ENCODE data around the gene GABRR2. TPM values are rescaled to one million over a fixed set of nuclear protein-coding genes. Genes with fewer than 3 reads are reported as not detected.

The GABRR2 gene
- 0.36 TPM for total RNA-seq (ENCODE audit: unreplicated experiment)
- long read RNA-seq, result 0 reads

GRCh38 chr6:89315249-89315885 is at the start of gene GABRR2:
TSS of gene GABRR2 (minus strand) at chr6:89315299. CDS start at chr6:89315165, 134 bp downstream.
- peaks cover 7% of the 10 kb centered on the region for H3K36me3 Mint-ChIP-seq (ENCODE audit: low read depth, unreplicated experiment)
- no peak for TF ChIP-seq CTCF (IDR thresholded peaks at IDR 0.05; ENCODE audit: unreplicated experiment)
- H3K27me3 Mint-ChIP-seq (ENCODE audit: unreplicated experiment), result peaks cover 2% of the 10 kb centered on the region
- H3K4me3 Mint-ChIP-seq (ENCODE audit: unreplicated experiment), result no peak within 1 kb of the TSS
- peaks cover 12% of the 10 kb centered on the region for H3K4me1 Mint-ChIP-seq (ENCODE audit: unreplicated experiment)
- no peaks in the 10 kb centered on the region for H3K9me3 Mint-ChIP-seq (ENCODE audit: unreplicated experiment)
- no peak for DNase-seq (ENCODE audit: low spot score)
- no peak within 1 kb of the TSS for H3K27ac Mint-ChIP-seq (ENCODE audit: unreplicated experiment)

DNA sequence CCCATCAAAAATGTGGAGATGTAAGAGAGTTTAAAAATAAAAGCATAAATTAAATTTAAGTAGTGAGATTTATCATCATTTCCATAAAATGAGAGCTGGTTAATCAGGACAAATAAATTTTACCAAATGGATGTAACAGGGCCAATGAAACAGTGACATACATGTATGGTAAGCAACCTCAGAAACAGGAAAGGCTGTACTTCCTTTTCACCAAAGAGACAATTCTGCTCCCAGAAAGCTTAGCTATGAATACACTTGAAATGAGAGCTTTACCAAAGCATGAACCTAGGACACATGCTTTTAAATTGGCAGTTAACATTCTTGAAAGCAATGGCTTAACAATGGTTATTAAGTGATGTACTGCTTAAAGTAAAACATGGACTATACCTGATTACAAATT is 49.5 kb upstream of the GABRR2 start:
- DNase-seq (ENCODE audit: low spot score), result no peak
- no peak for TF ChIP-seq CTCF (IDR thresholded peaks at IDR 0.05; ENCODE audit: unreplicated experiment)
- H3K9me3 Mint-ChIP-seq (ENCODE audit: unreplicated experiment), result no peaks in the 10 kb centered on the region

DNA sequence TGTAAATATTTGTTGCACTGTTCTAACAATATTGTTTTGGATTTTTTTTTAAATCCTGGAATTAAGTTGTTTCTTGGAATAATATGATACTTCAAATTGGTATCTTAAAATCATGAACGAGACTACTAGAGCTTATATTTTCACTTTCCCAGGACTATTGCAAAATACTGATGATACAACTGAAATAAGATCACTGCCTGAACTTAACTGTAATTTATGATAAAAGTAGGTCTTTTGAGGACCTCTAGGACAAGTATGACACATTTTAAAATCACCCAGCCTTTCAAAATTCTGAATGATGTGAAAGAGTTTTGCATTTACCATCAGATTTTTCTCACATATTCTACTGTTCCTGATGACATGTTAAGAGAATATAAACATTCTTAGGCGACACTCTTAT is 46.1 kb upstream of the GABRR2 start:
- H3K36me3 Mint-ChIP-seq (ENCODE audit: low read depth, unreplicated experiment), result no peaks in the 10 kb centered on the region
- no peak for TF ChIP-seq CTCF (IDR thresholded peaks at IDR 0.05; ENCODE audit: unreplicated experiment)
- peaks cover 12% of the 10 kb centered on the region for H3K4me1 Mint-ChIP-seq (ENCODE audit: unreplicated experiment)
- no peak overlapping the region for H3K4me3 Mint-ChIP-seq (ENCODE audit: unreplicated experiment)
- H3K27ac Mint-ChIP-seq (ENCODE audit: unreplicated experiment), result no peak overlapping the region
- DNase-seq (ENCODE audit: low spot score), result no peak
- H3K27me3 Mint-ChIP-seq (ENCODE audit: unreplicated experiment), result no peaks in the 10 kb centered on the region
- H3K9me3 Mint-ChIP-seq (ENCODE audit: unreplicated experiment), result no peaks in the 10 kb centered on the region

More for the DNA sequence above, 49.5 kb upstream of the GABRR2 start:
- Mint-ChIP-seq H3K27ac (ENCODE audit: unreplicated experiment) (no peak overlapping the region), H3K27me3 (ENCODE audit: unreplicated experiment) (no peaks in the 10 kb centered on the region), H3K4me1 (ENCODE audit: unreplicated experiment) (peaks cover 15% of the 10 kb centered on the region), H3K36me3 (ENCODE audit: low read depth, unreplicated experiment) (no peaks in the 10 kb centered on the region), H3K4me3 (ENCODE audit: unreplicated experiment) (no peak overlapping the region)

DNA sequence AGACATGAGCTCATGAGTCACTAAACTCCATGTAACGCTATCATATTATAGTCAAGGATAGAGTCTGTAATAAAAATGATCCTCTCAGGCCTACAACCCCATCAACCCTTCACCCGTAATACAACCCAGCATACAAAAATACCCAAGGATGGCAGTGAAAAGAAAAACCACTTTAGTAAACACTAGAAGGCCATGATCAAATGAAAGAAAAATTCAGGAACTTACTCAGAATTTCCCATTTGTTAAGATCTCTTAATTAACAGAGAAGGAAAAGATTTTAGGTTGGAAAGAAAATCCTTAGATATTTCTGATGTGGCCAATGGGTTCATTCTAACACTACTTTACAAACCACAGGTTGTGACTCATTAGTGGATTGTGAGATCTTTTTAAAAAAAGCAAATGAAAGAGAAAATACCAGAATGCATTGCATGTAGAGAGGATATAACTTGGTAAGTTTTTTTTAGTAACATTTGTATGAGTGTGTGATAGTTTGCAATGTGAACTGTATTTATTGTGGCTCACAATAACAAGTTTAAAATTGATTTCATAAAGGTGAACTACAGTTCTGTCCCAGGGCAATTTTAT is 45.4 kb upstream of the GABRR2 start:
- Mint-ChIP-seq H3K4me3 (ENCODE audit: unreplicated experiment) (no peak overlapping the region), H3K36me3 (ENCODE audit: low read depth, unreplicated experiment) (no peaks in the 10 kb centered on the region), H3K9me3 (ENCODE audit: unreplicated experiment) (no peaks in the 10 kb centered on the region), H3K27me3 (ENCODE audit: unreplicated experiment) (no peaks in the 10 kb centered on the region), H3K27ac (ENCODE audit: unreplicated experiment) (no peak overlapping the region), H3K4me1 (ENCODE audit: unreplicated experiment) (peaks cover 12% of the 10 kb centered on the region)
- no peak for TF ChIP-seq CTCF (IDR thresholded peaks at IDR 0.05; ENCODE audit: unreplicated experiment)
- no peak for DNase-seq (ENCODE audit: low spot score)

DNA sequence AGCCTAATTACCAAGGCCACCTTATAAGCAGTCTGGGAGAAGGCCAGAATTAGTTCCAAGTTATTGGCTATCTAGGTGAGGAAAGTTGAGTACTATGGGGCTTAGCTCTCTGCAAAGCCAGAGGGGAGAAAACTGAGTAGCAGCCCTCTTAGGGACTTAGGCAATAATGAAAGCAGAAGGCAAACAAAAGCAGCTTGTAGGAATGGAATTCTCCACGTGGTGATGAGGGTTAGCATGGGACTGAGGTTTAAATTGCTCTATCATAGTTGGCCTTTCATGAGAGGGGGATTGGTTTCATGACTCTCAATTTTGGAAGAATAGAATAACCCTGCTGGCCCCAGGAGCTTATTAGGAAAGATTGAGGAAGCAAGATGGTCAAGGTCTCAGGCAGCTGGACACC is 44.5 kb upstream of the GABRR2 start:
- DNase-seq (ENCODE audit: low spot score), result no peak
- Mint-ChIP-seq H3K27ac (ENCODE audit: unreplicated experiment) (no peak overlapping the region), H3K27me3 (ENCODE audit: unreplicated experiment) (no peaks in the 10 kb centered on the region), H3K36me3 (ENCODE audit: low read depth, unreplicated experiment) (no peaks in the 10 kb centered on the region), H3K4me3 (ENCODE audit: unreplicated experiment) (no peak overlapping the region), H3K4me1 (ENCODE audit: unreplicated experiment) (peaks cover 6% of the 10 kb centered on the region), H3K9me3 (ENCODE audit: unreplicated experiment) (no peaks in the 10 kb centered on the region)
- no peak for TF ChIP-seq CTCF (IDR thresholded peaks at IDR 0.05; ENCODE audit: unreplicated experiment)

Data from endothelial cell (in vitro differentiated cells).